ENCODE measurements around the gene SPAG6. TPM values are rescaled to one million over a fixed set of nuclear protein-coding genes. Genes with fewer than 3 reads are reported as not detected.

SPAG6 gene
- total RNA-seq, 1 experiment from 2014 or later: 0.74 TPM

GRCh38 chr10:22458272-22459038 is 113.2 kb downstream of the SPAG6 start (continued):
- TF ChIP-seq MYBL2 (CRISPR knock-in tag; IDR thresholded peaks at IDR 0.05) (no peak), SMAD4 (CRISPR knock-in tag; IDR thresholded peaks at IDR 0.05) (no peak)

- CTCF ChIA-PET: no interaction called here
- Mint-ChIP-seq H3K36me3 (no peaks in the 10 kb centered on the region), H3K4me1 (no peaks in the 10 kb centered on the region), H3K27me3 (ENCODE audit: low read depth) (no peaks in the 10 kb centered on the region; the same call in 1 of the 2 replicates), H3K9me3 (no peaks in the 10 kb centered on the region), H3K4me3 (no peak overlapping the region), H3K27ac (no peak overlapping the region)
- no peak for TF ChIP-seq IRF1 (CRISPR knock-in tag; IDR thresholded peaks at IDR 0.05)
- TF ChIP-seq SP1 (CRISPR knock-in tag; conservative IDR thresholded peaks at IDR 0.05): no peak
- no peak for TF ChIP-seq HMGA2 (CRISPR knock-in tag; IDR thresholded peaks at IDR 0.05)
- TF ChIP-seq NFYB (CRISPR knock-in tag; conservative IDR thresholded peaks at IDR 0.05; ENCODE audit: low read depth): no peak
- ATAC-seq: no peak
- POLR2A ChIA-PET: no interaction called here
- no peak for DNase-seq (ENCODE audit: low spot score)
These were observed 114.2 kb downstream of the SPAG6 start for GRCh38 chr10:22459496-22459895.

- H3K36me3 Mint-ChIP-seq: no peaks in the 10 kb centered on the region
- H3K9me3 Mint-ChIP-seq: no peaks in the 10 kb centered on the region
- H3K27me3 Mint-ChIP-seq (ENCODE audit: low read depth): no peaks in the 10 kb centered on the region; the same call in 1 of the 2 replicates
- no peak overlapping the region for H3K27ac Mint-ChIP-seq
- POLR2A ChIA-PET: no interaction called here
- TF ChIP-seq PRRX2 (CRISPR knock-in tag; IDR thresholded peaks at IDR 0.05): no peak
- TF ChIP-seq JUN (CRISPR knock-in tag; IDR thresholded peaks at IDR 0.05): no peak
- TF ChIP-seq SP1 (CRISPR knock-in tag; conservative IDR thresholded peaks at IDR 0.05): no peak
- no peak for TF ChIP-seq ATF6 (CRISPR knock-in tag; IDR thresholded peaks at IDR 0.05)
- TF ChIP-seq ZNF263 (CRISPR knock-in tag; IDR thresholded peaks at IDR 0.05; ENCODE audit: low read depth): no peak
- no peak for TF ChIP-seq USF1 (CRISPR knock-in tag; IDR thresholded peaks at IDR 0.05)
- TF ChIP-seq RELA (CRISPR knock-in tag; IDR thresholded peaks at IDR 0.05; ENCODE audit: borderline replicate concordance): no peak
- no peak for TF ChIP-seq USF2 (CRISPR knock-in tag; IDR thresholded peaks at IDR 0.05)
- no peak for TF ChIP-seq OVOL2 (CRISPR knock-in tag; IDR thresholded peaks at IDR 0.05; ENCODE audit: borderline replicate concordance)
- no peak for TF ChIP-seq ELF4 (CRISPR knock-in tag; IDR thresholded peaks at IDR 0.05; ENCODE audit: low read depth)
- TF ChIP-seq NR3C1 (CRISPR knock-in tag; conservative IDR thresholded peaks at IDR 0.05; ENCODE audit: low read depth): no peak
- no peak for TF ChIP-seq ETV6 (CRISPR knock-in tag; IDR thresholded peaks at IDR 0.05)
- no peak for TF ChIP-seq CREM (CRISPR knock-in tag; IDR thresholded peaks at IDR 0.05)
- TF ChIP-seq ZNF219 (CRISPR knock-in tag; IDR thresholded peaks at IDR 0.05; ENCODE audit: borderline replicate concordance): no peak
- no peak for TF ChIP-seq IRF2 (CRISPR knock-in tag; IDR thresholded peaks at IDR 0.05; ENCODE audit: borderline replicate concordance, low read depth)
- no peak overlapping the region for H3K4me3 Mint-ChIP-seq
- DNase-seq (ENCODE audit: low spot score): no peak
- CTCF ChIA-PET: no interaction called here
- no peaks in the 10 kb centered on the region for H3K4me1 Mint-ChIP-seq
- ATAC-seq: no peak
These were observed 114.8 kb downstream of the SPAG6 start for GRCh38 chr10:22460101-22460500.

All from WTC11 (cell line).